ENCODE measurements around the gene TMED1.

- TF ChIP-seq CTCF (IDR thresholded peaks at IDR 0.05) (no peak), EP300 (IDR thresholded peaks at IDR 0.05) (no peak), POLR2A (IDR thresholded peaks at IDR 0.05) (no peak)
Observed at GRCh38 chr19:10802479-10802878, 33.5 kb downstream of the TMED1 start.

All from stomach (tissue), 4 donors.